Activated naive CD4-positive, alpha-beta T cell treated with anti-CD3 and anti-CD28 coated beads, Interleukin-2, amount 10 ng/mL, durations not matched to agents 5 hours and 36 hours (primary cell): Measurements from ENCODE around the gene PMPCB. TPM values are rescaled to one million over a fixed set of nuclear protein-coding genes. Genes with fewer than 3 reads are reported as not detected.

ENCODE experiments used
- total RNA-seq, 2 experiments: library from RNA; stranded (reverse); gene quantifications; one replicate each; pipeline ENCODE4 v1.2.3, GENCODE V29; 2021

PMPCB gene
- total RNA-seq = 10 to 100 TPM; 64.6 to 69.1 TPM

GRCh38 chr7:103296901-103297836 lies at the start of gene PMPCB:
PMPCB (plus strand) TSS chr7:103297435; CDS start chr7:103297460, 25 bp downstream.

GRCh38 chr7:103344453-103345149 lies 47.4 kb downstream of the PMPCB start, which contains the start of gene DNAJC2:
DNAJC2 (minus strand) TSS chr7:103344767; CDS start chr7:103344622, 145 bp downstream.

GRCh38 chr7:103347507-103348267 lies 50.5 kb downstream of the PMPCB start, which contains the start of gene PSMC2:
PSMC2 (plus strand) TSS chr7:103347643; CDS start chr7:103347712, 69 bp downstream.

Other genes starting within 250 kb of the PMPCB start
- under 1 TPM; 0.58 to 0.65 TPM for gene FBXL13, start 222.6 kb upstream of the PMPCB start, total RNA-seq
- 10 to 100 TPM; 31.8 to 32.7 TPM for gene ARMC10, start 222.3 kb upstream of the PMPCB start, total RNA-seq
- gene NAPEPLD, start 148.3 kb upstream of the PMPCB start, total RNA-seq = 10 to 100 TPM; 10.2 to 11.5 TPM
- gene DNAJC2, start 47.3 kb downstream of the PMPCB start, total RNA-seq = 10 to 100 TPM; 24.8 to 27.7 TPM
- 100 to 1,000 TPM; 103 to 107 TPM for gene PSMC2, start 50.2 kb downstream of the PMPCB start, total RNA-seq
- gene SLC26A5, start 148.8 kb downstream of the PMPCB start, total RNA-seq = not detected